Stimulated activated CD8-positive, alpha-beta memory T cell treated with anti-CD3 and anti-CD28 coated beads, Interleukin-12 subunit alpha, Interleukin-12 subunit beta, amount 100 ng/mL, for 24 hours (primary cell): Measurements from ENCODE around the gene SERINC2.

Experiments used
- DNase-seq: peaks from one replicate; pipeline ENCODE4 v3.0.0-alpha.2; 2020; ENCODE audit errors: extremely low read depth

Gene SERINC2

GRCh38 chr1:31412732-31413404 is at the start of gene SERINC2:
TSS of gene SERINC2 (plus strand) at chr1:31413213. CDS start at chr1:31413266, 53 bp downstream.
- no peak for DNase-seq

GRCh38 chr1:31364561-31365250 is 48.3 kb upstream of the SERINC2 start:
- DNase-seq, result no peak

GRCh38 chr1:31366796-31367195 is 46.2 kb upstream of the SERINC2 start:
- DNase-seq, result no peak

GRCh38 chr1:31368611-31369107 is 44.4 kb upstream of the SERINC2 start:
- no peak for DNase-seq

GRCh38 chr1:31370021-31370420 is 43.0 kb upstream of the SERINC2 start:
- no peak for DNase-seq

- DNase-seq, result no peak
Measured at GRCh38 chr1:31370565-31370964, 42.4 kb upstream of the SERINC2 start.

- no peak for DNase-seq
Measured at GRCh38 chr1:31371121-31371959, 41.7 kb upstream of the SERINC2 start.

GRCh38 chr1:31372051-31372450 is 41.0 kb upstream of the SERINC2 start:
- no peak for DNase-seq

GRCh38 chr1:31372751-31373055 is 40.3 kb upstream of the SERINC2 start:
- no peak for DNase-seq

- no peak for DNase-seq
Measured at GRCh38 chr1:31373056-31373896, 39.7 kb upstream of the SERINC2 start, which contains the start of gene FABP3. TSS of gene FABP3 (minus strand) at chr1:31373076. CDS start at chr1:31373014, 62 bp downstream.

GRCh38 chr1:31373897-31374486 is 39.0 kb upstream of the SERINC2 start:
- DNase-seq, result no peak

GRCh38 chr1:31374511-31375196 is 38.4 kb upstream of the SERINC2 start:
- DNase-seq, result no peak

- DNase-seq, result no peak
Measured at GRCh38 chr1:31376375-31377134, 36.5 kb upstream of the SERINC2 start.

GRCh38 chr1:31377364-31377863 is 35.6 kb upstream of the SERINC2 start:
- no peak for DNase-seq

GRCh38 chr1:31378001-31378400 is 35.0 kb upstream of the SERINC2 start:
- DNase-seq, result no peak

GRCh38 chr1:31380181-31380580 is 32.8 kb upstream of the SERINC2 start:
- no peak for DNase-seq

GRCh38 chr1:31381394-31382294 is 31.4 kb upstream of the SERINC2 start:
- DNase-seq, result no peak

GRCh38 chr1:31382379-31382989 is 30.5 kb upstream of the SERINC2 start:
- no peak for DNase-seq
